OCI-LY7 (cell line): ENCODE data around the gene MAPRE2. TPM values are rescaled to one million over a fixed set of nuclear protein-coding genes. Genes with fewer than 3 reads are reported as not detected.

Experiments
- BruUV-seq: library from RNA; stranded (reverse); fragments of 400-500 nt; replicated peaks from 2 replicates; lab custom pipeline; 2021; lab: Mats Ljungman, UMichigan
- CTCF ChIA-PET: fragments of 300-600 bp; sonication (Branson Sonifier 250); formaldehyde crosslinking; loops from one replicate; lab custom pipeline; 2022; ENCODE audit warnings: antibody characterized with exemption; ENCODE audit not compliant: unreplicated experiment; lab: Charles Lee
- POLR2A ChIA-PET: fragments of 300-600 bp; sonication (Branson Sonifier 250); formaldehyde crosslinking; loops from one replicate; lab custom pipeline; 2022; ENCODE audit warnings: antibody characterized with exemption; lab: Charles Lee
- DNase-seq: peaks from one replicate; pipeline ENCODE4 v3.0.0-alpha.2; 2015; ENCODE audit warnings: low spot score
- H2AFZ ChIP-seq: fragments of 200-600 bp; sonication (generic), shearing (Covaris generic); 2 replicates; pipeline ENCODE4 v1.6.1; 2014; ENCODE audit warnings: mild to moderate bottlenecking, antibody characterized with exemption, low read length, moderate library complexity
- H3K27ac ChIP-seq: fragments of 200-600 bp; sonication (generic); 2 replicates; pipeline ENCODE4 v1.5.1; 2014; ENCODE audit warnings: mixed run types, low read depth, mild to moderate bottlenecking, moderate library complexity, low read length, inconsistent platforms; ENCODE audit not compliant: poor library complexity, severe bottlenecking
- H3K36me3 ChIP-seq: fragments of 200-600 bp; sonication (generic); 2 replicates; pipeline ENCODE4 v1.6.1; 2014; ENCODE audit warnings: mild to moderate bottlenecking, antibody characterized with exemption, low read length, moderate library complexity, mixed read lengths; ENCODE audit not compliant: insufficient read depth
- H3K4me1 ChIP-seq: fragments of 200-600 bp; sonication (generic); 2 replicates; pipeline ENCODE4 v1.5.1; 2014; ENCODE audit warnings: mild to moderate bottlenecking, low read length; ENCODE audit not compliant: insufficient read depth, poor library complexity, severe bottlenecking
- H3K4me2 ChIP-seq: fragments of 200-600 bp; sonication (generic); 2 replicates; pipeline ENCODE4 v1.6.1; 2014; ENCODE audit warnings: mild to moderate bottlenecking, low read length
- H3K4me3 ChIP-seq: fragments of 200-600 bp; sonication (generic); 2 replicates; pipeline ENCODE4 v1.5.1; 2014; ENCODE audit warnings: mild to moderate bottlenecking, low read depth, low read length; ENCODE audit not compliant: poor library complexity, severe bottlenecking
- H3K79me2 ChIP-seq: fragments of 200-600 bp; sonication (generic); 2 replicates; pipeline ENCODE4 v1.6.1; 2016; ENCODE audit warnings: low read depth, mild to moderate bottlenecking, low read length, moderate library complexity, mixed read lengths; ENCODE audit not compliant: insufficient read depth
- H3K9me2 ChIP-seq: fragments of 200-600 bp; sonication (generic); 2 replicates; pipeline ENCODE4 v1.6.1; 2016; ENCODE audit warnings: mild to moderate bottlenecking, low read length, mixed read lengths; ENCODE audit not compliant: insufficient read depth
- H3K9me3 ChIP-seq: fragments of 200-600 bp; sonication (generic); 2 replicates; pipeline ENCODE4 v1.6.1; 2014; ENCODE audit warnings: mild to moderate bottlenecking, mixed run types, low read length, mixed read lengths
- H4K20me1 ChIP-seq: fragments of 200-600 bp; sonication (generic); 2 replicates; pipeline ENCODE4 v1.6.1; 2014; ENCODE audit warnings: mild to moderate bottlenecking, antibody characterized with exemption, low read length, moderate library complexity, mixed read lengths; ENCODE audit not compliant: insufficient read depth
- EZH2phosphoT487 ChIP-seq: fragments of 200-600 bp; sonication (generic); IDR thresholded peaks from 2 replicates; pipeline ENCODE4 v1.6.1; 2018; ENCODE audit warnings: low read depth, borderline replicate concordance, mild to moderate bottlenecking, mixed run types, antibody characterized with exemption, low read length, moderate library complexity, mixed read lengths
- intact Hi-C: fragments of 100-400 bp; cut with micrococcal nuclease; formaldehyde crosslinking; loops from one replicate; pipeline ENCODE4 v1.10.0; 2022; ENCODE audit not compliant: unreplicated experiment
- total RNA-seq, 2 experiments: library from RNA; depleted of rRNA in 1 of 2; stranded (reverse); fragments of >200 nt in 1 of 2; shearing (Covaris generic) in 1 of 2; gene quantifications; 2 replicates each; pipeline ENCODE4 v1.2.3, GENCODE V29; 2014 to 2022
- TF ChIP-seq, protein P1 (sequence below): fragments of 200-600 bp; sonication (generic); conservative IDR thresholded peaks from 2 replicates; pipeline ENCODE4 v1.5.1; 2014; ENCODE audit warnings: mild to moderate bottlenecking, antibody characterized with exemption, low read length, moderate library complexity, mixed read lengths

Gene MAPRE2
- total RNA-seq, 2 experiments from 2014 or later, result 17.1 to 35.2 TPM

DNA sequence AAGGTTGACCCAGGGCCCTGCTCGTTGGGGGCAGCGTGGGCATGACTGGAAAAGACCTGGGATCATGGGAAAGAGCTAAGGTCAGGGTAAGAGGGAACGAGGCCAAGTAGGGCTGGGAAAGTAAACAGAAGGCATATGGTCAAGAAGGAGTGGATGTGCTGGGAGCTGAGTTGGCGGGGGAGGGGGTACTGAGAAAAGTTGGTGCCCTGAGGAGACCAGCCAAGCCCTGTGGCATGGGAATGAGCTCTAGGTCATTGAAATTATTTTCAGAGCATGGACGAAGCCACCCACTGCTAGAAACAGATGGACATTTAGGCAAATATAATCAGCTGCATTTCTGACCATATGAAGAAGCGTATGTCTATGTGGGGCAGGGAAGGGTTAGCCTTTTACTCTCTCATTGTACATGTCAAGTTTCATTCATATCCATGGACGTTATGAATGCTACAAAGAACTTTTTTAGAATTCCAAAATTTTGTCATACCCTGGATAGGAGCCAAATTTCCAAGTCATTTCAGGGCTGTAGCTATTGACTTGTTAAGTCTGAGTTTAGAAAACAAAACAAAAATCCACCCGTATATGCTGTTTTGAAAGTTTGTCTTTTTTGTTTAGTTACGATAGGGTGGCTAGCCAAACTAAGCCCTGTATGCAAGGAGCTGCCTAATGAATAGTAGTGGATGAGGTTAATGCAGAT, 19.1 kb downstream of the MAPRE2 start:
- no peak overlapping the region for H3K27ac ChIP-seq
- ChIA-PET POLR2A (interaction anchor here (1.3 to 1.5 kb wide), 2 partner anchors 13 to 14 kb away, joined by 3 to 4 read pairs; no protein-coding TSS in a partner anchor), CTCF (no interaction called here)
- intact Hi-C loops, result no loop called here
- no peaks in the 10 kb centered on the region for H3K9me3 ChIP-seq
- H3K4me2 ChIP-seq, result no peak overlapping the region
- no peak overlapping the region for H2AFZ ChIP-seq
- DNase-seq, result no peak
- H3K79me2 ChIP-seq, result peaks cover 2% of the 10 kb centered on the region; the same call in 1 of the 2 replicates
- no TSS peak for BruUV-seq
- 0 out of 2 replicates have a peak, but pooled peaks cover 7% of the 10 kb centered on the region for H4K20me1 ChIP-seq
- TF ChIP-seq, protein P1, sequence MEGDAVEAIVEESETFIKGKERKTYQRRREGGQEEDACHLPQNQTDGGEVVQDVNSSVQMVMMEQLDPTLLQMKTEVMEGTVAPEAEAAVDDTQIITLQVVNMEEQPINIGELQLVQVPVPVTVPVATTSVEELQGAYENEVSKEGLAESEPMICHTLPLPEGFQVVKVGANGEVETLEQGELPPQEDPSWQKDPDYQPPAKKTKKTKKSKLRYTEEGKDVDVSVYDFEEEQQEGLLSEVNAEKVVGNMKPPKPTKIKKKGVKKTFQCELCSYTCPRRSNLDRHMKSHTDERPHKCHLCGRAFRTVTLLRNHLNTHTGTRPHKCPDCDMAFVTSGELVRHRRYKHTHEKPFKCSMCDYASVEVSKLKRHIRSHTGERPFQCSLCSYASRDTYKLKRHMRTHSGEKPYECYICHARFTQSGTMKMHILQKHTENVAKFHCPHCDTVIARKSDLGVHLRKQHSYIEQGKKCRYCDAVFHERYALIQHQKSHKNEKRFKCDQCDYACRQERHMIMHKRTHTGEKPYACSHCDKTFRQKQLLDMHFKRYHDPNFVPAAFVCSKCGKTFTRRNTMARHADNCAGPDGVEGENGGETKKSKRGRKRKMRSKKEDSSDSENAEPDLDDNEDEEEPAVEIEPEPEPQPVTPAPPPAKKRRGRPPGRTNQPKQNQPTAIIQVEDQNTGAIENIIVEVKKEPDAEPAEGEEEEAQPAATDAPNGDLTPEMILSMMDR, result no peak
- TF ChIP-seq EZH2phosphoT487, result no peak
- no peaks in the 10 kb centered on the region for H3K36me3 ChIP-seq
- H3K4me1 ChIP-seq, result no peaks in the 10 kb centered on the region
- H3K4me3 ChIP-seq, result no peak overlapping the region
- H3K9me2 ChIP-seq, result no peaks in the 10 kb centered on the region

DNA sequence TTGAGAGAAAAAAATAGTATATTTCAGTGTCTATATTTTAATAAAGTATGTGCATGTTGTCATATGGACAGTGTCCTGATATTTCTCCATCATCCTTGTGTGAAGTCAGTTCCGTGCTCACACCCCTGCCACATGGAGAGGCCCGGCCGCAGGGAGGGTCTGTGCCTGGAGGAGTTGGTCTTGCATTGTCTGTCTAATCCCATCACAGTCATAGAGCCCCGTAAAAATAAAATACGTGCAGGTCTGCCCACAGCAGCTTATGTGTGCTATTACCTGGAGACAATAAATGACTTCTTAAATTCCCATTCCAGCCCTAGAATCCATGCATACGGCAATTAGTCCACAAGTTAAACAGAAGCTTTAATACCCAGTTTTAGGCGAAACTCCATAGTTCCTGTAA, 20.1 kb downstream of the MAPRE2 start:
- no peaks in the 10 kb centered on the region for H3K36me3 ChIP-seq
- H3K4me2 ChIP-seq, result no peak overlapping the region
- POLR2A ChIA-PET, result interaction anchor here (1.5 kb wide), 1 partner anchor 12 kb away, joined by 4 read pairs; no protein-coding TSS in a partner anchor
- BruUV-seq, result no TSS peak
- H3K9me2 ChIP-seq, result no peaks in the 10 kb centered on the region
- CTCF ChIA-PET, result no interaction called here
- no peak for DNase-seq
- TF ChIP-seq EZH2phosphoT487, result no peak
- TF ChIP-seq, protein P1, result no peak
- no peak overlapping the region for H3K4me3 ChIP-seq
- intact Hi-C loops, result no loop called here
- H3K9me3 ChIP-seq, result no peaks in the 10 kb centered on the region
- no peaks in the 10 kb centered on the region for H3K4me1 ChIP-seq
- 0 out of 2 replicates have a peak, but pooled peaks cover 7% of the 10 kb centered on the region for H4K20me1 ChIP-seq
- peaks cover 2% of the 10 kb centered on the region; the same call in 1 of the 2 replicates for H3K79me2 ChIP-seq
- no peak overlapping the region for H2AFZ ChIP-seq
- no peak overlapping the region for H3K27ac ChIP-seq

DNA sequence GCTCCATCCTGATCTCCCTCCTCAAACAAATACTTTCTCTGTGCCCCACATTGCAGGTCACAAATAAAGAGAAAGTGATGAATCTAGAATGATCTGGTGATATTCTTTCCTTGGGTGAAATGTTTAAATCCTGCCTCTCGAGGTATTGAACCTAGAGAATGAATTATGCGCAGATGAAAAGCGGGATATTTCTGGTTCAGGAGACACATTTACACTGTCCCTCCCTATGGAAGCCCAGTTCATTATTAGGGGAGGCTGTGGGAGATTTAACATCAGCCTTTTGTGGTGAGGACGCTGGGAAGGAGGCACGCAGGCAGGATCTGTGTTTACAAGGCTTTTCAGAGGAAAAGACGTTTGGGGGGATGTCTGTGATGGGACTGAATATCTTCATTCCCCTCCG, 20.6 kb downstream of the MAPRE2 start:
- Histone ChIP-seq H3K9me3 (no peaks in the 10 kb centered on the region), H3K36me3 (no peaks in the 10 kb centered on the region), H3K4me2 (no peak overlapping the region), H3K4me1 (no peaks in the 10 kb centered on the region), H2AFZ (no peak overlapping the region), H3K79me2 (0 out of 2 replicates have a peak, but pooled peaks cover 2% of the 10 kb centered on the region), H3K9me2 (no peaks in the 10 kb centered on the region), H4K20me1 (0 out of 2 replicates have a peak, but pooled peaks cover 7% of the 10 kb centered on the region), H3K27ac (no peak overlapping the region), H3K4me3 (no peak overlapping the region)
- no TSS peak for BruUV-seq
- ChIA-PET POLR2A (no interaction called here), CTCF (no interaction called here)
- TF ChIP-seq, protein P1, result no peak
- TF ChIP-seq EZH2phosphoT487, result no peak
- intact Hi-C loops, result no loop called here
- no peak for DNase-seq
